ENCODE data around the gene PITPNC1. TPM values are rescaled to one million over a fixed set of nuclear protein-coding genes. Genes with fewer than 3 reads are reported as not detected.

The PITPNC1 gene
- total and polyA plus RNA-seq, 2 of the 13 experiments (the other 11 are each of a cell fraction or from before 2014, with no cell fraction given), result 4.1 to 5.7 TPM

- TF ChIP-seq TFDP1 (CRISPR knock-in tag; IDR thresholded peaks at IDR 0.05; ENCODE audit: borderline replicate concordance) (peak; percentile 69; the same call in 1 of the 2 replicates), NBN (conservative IDR thresholded peaks at IDR 0.05) (no peak), ZNF143 (CRISPR knock-in tag; IDR thresholded peaks at IDR 0.05) (no peak), U2AF2 (IDR thresholded peaks at IDR 0.05; ENCODE audit: low read depth, low read length) (no peak), HNF4G (IDR thresholded peaks at IDR 0.05; ENCODE audit: borderline replicate concordance, low read depth, low read length) (0 out of 2 replicates have a peak, but pooled peaks have one; percentile 5), HNF4G (CRISPR knock-in tag; IDR thresholded peaks at IDR 0.05; ENCODE audit: borderline replicate concordance, low read depth) (no peak), TFAP4 (IDR thresholded peaks at IDR 0.05; ENCODE audit: borderline replicate concordance, low read depth) (no peak), SOX5 (CRISPR knock-in tag; IDR thresholded peaks at IDR 0.05; ENCODE audit: borderline replicate concordance) (no peak), GLI4 (CRISPR knock-in tag; IDR thresholded peaks at IDR 0.05; ENCODE audit: borderline replicate concordance) (no peak), CEBPG (CRISPR knock-in tag; IDR thresholded peaks at IDR 0.05) (no peak), ZNF331 (CRISPR knock-in tag; IDR thresholded peaks at IDR 0.05) (peak; percentile 74; the same call in 1 of the 2 replicates), KLF12 (CRISPR knock-in tag; IDR thresholded peaks at IDR 0.05; ENCODE audit: borderline replicate concordance) (no peak), SRSF4 (IDR thresholded peaks at IDR 0.05; ENCODE audit: low read depth, low read length, poor library complexity, severe bottlenecking) (no peak), ZNF33A (CRISPR knock-in tag; IDR thresholded peaks at IDR 0.05; ENCODE audit: borderline replicate concordance) (no peak), RARA (CRISPR knock-in tag; IDR thresholded peaks at IDR 0.05) (no peak), REST (IDR thresholded peaks at IDR 0.05; ENCODE audit: borderline replicate concordance in 1 of 2, low read depth in 1 of 2, low read length in 2 of 2) (no peak)
- TF ChIP-seq, protein P1, sequence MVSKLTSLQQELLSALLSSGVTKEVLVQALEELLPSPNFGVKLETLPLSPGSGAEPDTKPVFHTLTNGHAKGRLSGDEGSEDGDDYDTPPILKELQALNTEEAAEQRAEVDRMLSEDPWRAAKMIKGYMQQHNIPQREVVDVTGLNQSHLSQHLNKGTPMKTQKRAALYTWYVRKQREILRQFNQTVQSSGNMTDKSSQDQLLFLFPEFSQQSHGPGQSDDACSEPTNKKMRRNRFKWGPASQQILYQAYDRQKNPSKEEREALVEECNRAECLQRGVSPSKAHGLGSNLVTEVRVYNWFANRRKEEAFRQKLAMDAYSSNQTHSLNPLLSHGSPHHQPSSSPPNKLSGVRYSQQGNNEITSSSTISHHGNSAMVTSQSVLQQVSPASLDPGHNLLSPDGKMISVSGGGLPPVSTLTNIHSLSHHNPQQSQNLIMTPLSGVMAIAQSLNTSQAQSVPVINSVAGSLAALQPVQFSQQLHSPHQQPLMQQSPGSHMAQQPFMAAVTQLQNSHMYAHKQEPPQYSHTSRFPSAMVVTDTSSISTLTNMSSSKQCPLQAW (CRISPR knock-in tag; IDR thresholded peaks at IDR 0.05), result no peak; the same call in 1 of the 2 replicates
- TF ChIP-seq, protein P2, sequence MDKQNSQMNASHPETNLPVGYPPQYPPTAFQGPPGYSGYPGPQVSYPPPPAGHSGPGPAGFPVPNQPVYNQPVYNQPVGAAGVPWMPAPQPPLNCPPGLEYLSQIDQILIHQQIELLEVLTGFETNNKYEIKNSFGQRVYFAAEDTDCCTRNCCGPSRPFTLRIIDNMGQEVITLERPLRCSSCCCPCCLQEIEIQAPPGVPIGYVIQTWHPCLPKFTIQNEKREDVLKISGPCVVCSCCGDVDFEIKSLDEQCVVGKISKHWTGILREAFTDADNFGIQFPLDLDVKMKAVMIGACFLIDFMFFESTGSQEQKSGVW (CRISPR knock-in tag; IDR thresholded peaks at IDR 0.05; ENCODE audit: borderline replicate concordance), result no peak
- TF ChIP-seq, protein P3, sequence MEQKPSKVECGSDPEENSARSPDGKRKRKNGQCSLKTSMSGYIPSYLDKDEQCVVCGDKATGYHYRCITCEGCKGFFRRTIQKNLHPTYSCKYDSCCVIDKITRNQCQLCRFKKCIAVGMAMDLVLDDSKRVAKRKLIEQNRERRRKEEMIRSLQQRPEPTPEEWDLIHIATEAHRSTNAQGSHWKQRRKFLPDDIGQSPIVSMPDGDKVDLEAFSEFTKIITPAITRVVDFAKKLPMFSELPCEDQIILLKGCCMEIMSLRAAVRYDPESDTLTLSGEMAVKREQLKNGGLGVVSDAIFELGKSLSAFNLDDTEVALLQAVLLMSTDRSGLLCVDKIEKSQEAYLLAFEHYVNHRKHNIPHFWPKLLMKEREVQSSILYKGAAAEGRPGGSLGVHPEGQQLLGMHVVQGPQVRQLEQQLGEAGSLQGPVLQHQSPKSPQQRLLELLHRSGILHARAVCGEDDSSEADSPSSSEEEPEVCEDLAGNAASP (CRISPR knock-in tag; IDR thresholded peaks at IDR 0.05; ENCODE audit: borderline replicate concordance), result no peak
Measured at GRCh38 chr17:67376737-67377487, at the start of gene PITPNC1 (continued).
